Measurements from ENCODE around the gene CD37. TPM values are rescaled to one million over a fixed set of nuclear protein-coding genes. Genes with fewer than 3 reads are reported as not detected.

The CD37 gene
- total and polyA plus RNA-seq, 3 experiments from 2014 or later, result 116 to 188 (median 127) TPM

DNA sequence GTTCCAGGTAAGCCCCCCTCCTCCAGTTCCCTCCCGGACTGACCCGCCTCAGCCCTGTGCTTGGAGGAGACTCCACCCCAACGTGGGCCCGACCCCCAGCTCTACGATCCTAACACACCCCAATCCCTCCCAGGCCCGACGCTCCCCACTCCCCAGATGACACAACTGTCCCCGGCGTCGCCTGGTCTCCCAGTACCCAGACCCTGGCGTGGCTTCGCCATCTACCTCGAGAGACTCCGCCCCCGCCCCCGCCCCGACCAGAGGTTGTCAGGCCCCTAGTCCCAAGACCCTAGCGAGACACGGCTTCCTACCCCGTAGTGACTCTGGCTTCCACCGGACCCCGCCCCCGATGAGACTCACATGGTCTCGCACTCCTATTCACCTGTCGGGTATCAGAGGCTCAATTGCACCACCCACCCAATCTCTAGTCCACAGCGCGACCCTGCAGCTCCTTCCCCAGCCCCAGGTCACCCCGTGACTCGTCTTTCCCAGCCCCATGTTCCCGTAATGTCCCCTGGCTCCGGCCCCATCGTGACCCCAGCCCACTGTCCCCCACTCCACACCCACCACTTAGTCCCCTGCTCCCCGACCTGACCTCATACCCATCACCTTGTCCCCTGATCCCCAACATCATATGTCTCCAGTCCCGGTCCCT lies 2.9 kb downstream of the CD37 start:
- ChIA-PET POLR2A (no interaction called here), CTCF (no interaction called here)
- peaks cover 4 to 50% (median 13%) of the 10 kb centered on the region in 3 donors for H3K36me3 Mint-ChIP-seq

DNA sequence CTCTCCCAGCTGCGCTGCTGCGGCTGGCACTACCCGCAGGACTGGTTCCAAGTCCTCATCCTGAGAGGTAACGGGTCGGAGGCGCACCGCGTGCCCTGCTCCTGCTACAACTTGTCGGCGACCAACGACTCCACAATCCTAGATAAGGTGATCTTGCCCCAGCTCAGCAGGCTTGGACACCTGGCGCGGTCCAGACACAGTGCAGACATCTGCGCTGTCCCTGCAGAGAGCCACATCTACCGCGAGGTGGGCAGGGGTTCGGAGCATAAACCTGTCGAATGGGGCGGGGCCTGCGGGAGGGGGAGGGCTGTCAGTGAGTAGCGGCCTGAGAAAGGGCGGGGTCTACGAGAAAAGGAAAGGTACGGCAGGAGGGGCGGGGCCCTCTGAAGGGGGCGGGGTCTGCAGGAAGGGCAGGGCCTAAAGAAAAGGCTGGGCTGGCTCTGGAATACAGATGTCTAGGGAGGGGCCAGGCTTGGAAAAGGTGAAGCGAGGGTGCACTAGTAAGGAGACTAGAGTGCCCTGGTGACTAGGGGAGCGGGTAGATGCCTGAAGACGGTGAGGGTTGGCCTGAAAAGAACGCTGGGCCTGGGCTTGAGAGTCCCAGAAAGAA lies 3.6 kb downstream of the CD37 start:
- POLR2A ChIA-PET, result no interaction called here
- Mint-ChIP-seq H3K27me3 (peaks cover 0 to 3% of the 10 kb centered on the region in 2 donors), H3K4me1 (peaks cover 43 to 64% (median 60%) of the 10 kb centered on the region in 3 donors), H3K27ac (peak overlapping the region in 7 of 8 donors; percentile 11 to 84 (median 23)), H3K4me3 (peak overlapping the region in 1 of 7 donors; percentile 62), H3K9me3 (no peaks in the 10 kb centered on the region), H3K36me3 (peaks cover 4 to 50% (median 13%) of the 10 kb centered on the region in 3 donors)
- Histone ChIP-seq H3K9me3 (ENCODE audit: low read length) (no peaks in the 10 kb centered on the region), H3K36me3 (ENCODE audit: insufficient read depth, low read length) (peaks cover 14% of the 10 kb centered on the region), H3K4me1 (ENCODE audit: insufficient read depth, low read length) (peaks cover 33% of the 10 kb centered on the region), H3K4me3 (ENCODE audit: low read length) (no peak overlapping the region), H3K27me3 (ENCODE audit: insufficient read depth, low read length, poor library complexity, severe bottlenecking) (no peaks in the 10 kb centered on the region), H3K27ac (ENCODE audit: low read depth, low read length) (no peak overlapping the region)
- CTCF ChIA-PET, result no interaction called here
- no peak for DNase-seq

More for the DNA sequence above, 2.9 kb downstream of the CD37 start:
- H3K27me3 ChIP-seq (ENCODE audit: insufficient read depth, low read length, poor library complexity, severe bottlenecking), result no peaks in the 10 kb centered on the region
- Mint-ChIP-seq H3K27ac (peak overlapping the region in 7 of 8 donors; percentile 12 to 92 (median 58)), H3K4me1 (peaks cover 50 to 70% (median 66%) of the 10 kb centered on the region in 3 donors), H3K9me3 (no peaks in the 10 kb centered on the region), H3K27me3 (peaks cover 0 to 3% of the 10 kb centered on the region in 2 donors), H3K4me3 (peak overlapping the region in 3 of 7 donors; percentile 20 to 65 (median 26))
- DNase-seq, result no peak
- H3K27ac ChIP-seq (ENCODE audit: low read depth, low read length), result no peak overlapping the region
- peaks cover 14% of the 10 kb centered on the region for H3K36me3 ChIP-seq (ENCODE audit: insufficient read depth, low read length)
- H3K4me3 ChIP-seq (ENCODE audit: low read length), result no peak overlapping the region
- peaks cover 39% of the 10 kb centered on the region for H3K4me1 ChIP-seq (ENCODE audit: insufficient read depth, low read length)
- no peaks in the 10 kb centered on the region for H3K9me3 ChIP-seq (ENCODE audit: low read length)

DNA sequence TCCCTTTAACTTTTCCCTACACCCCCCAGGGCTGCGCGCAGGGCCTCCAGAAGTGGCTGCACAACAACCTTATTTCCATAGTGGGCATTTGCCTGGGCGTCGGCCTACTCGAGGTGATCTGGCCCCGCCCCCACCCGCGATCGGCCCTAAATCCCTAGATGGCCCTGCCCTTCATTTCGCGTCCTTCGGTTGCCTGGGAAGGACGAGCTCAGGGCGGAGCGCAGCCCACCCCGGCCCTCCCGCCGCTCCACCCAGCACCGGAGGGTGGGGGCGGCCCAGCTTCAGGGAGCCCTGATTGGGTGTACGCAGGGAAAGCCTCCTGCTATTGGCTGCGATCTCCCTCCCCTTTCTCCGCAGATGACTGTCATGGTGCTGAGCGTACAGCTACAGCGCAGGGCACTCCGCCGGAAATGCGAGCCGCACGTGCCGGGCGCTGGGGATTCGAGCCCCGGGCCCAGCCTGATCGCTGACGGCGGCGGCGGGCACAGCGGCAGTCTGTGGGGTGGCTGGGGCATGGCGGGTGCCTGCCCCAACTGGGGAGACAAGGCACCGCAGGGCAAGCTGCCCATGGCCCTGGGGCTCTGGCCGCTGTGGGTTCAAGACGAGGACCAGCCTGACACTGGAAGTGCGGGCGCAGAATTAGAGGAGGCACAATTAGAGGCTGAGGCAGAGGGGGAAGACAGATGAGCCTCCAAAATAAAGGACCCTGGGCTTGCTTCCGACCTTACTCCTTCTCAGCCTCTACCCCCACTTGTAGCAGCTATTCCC lies 4.3 kb downstream of the CD37 start:
- Mint-ChIP-seq H3K27me3 (peaks cover 0 to 3% of the 10 kb centered on the region in 2 donors), H3K4me1 (peaks cover 39 to 57% (median 54%) of the 10 kb centered on the region in 3 donors), H3K4me3 (peak overlapping the region in 1 of 7 donors; percentile 62), H3K9me3 (no peaks in the 10 kb centered on the region), H3K36me3 (peaks cover 4 to 50% (median 13%) of the 10 kb centered on the region in 3 donors), H3K27ac (peak overlapping the region in 4 of 8 donors; percentile 17 to 57 (median 34))
- Histone ChIP-seq H3K4me1 (ENCODE audit: insufficient read depth, low read length) (peaks cover 26% of the 10 kb centered on the region), H3K27me3 (ENCODE audit: insufficient read depth, low read length, poor library complexity, severe bottlenecking) (no peaks in the 10 kb centered on the region), H3K4me3 (ENCODE audit: low read length) (no peak overlapping the region), H3K9me3 (ENCODE audit: low read length) (no peaks in the 10 kb centered on the region), H3K27ac (ENCODE audit: low read depth, low read length) (no peak overlapping the region), H3K36me3 (ENCODE audit: insufficient read depth, low read length) (peaks cover 14% of the 10 kb centered on the region)
- ChIA-PET POLR2A (no interaction called here), CTCF (interaction anchor here (1.2 kb wide), 1 partner anchor 12 kb away, joined by 4 read pairs; no protein-coding TSS in a partner anchor)
- DNase-seq, result no peak

DNA sequence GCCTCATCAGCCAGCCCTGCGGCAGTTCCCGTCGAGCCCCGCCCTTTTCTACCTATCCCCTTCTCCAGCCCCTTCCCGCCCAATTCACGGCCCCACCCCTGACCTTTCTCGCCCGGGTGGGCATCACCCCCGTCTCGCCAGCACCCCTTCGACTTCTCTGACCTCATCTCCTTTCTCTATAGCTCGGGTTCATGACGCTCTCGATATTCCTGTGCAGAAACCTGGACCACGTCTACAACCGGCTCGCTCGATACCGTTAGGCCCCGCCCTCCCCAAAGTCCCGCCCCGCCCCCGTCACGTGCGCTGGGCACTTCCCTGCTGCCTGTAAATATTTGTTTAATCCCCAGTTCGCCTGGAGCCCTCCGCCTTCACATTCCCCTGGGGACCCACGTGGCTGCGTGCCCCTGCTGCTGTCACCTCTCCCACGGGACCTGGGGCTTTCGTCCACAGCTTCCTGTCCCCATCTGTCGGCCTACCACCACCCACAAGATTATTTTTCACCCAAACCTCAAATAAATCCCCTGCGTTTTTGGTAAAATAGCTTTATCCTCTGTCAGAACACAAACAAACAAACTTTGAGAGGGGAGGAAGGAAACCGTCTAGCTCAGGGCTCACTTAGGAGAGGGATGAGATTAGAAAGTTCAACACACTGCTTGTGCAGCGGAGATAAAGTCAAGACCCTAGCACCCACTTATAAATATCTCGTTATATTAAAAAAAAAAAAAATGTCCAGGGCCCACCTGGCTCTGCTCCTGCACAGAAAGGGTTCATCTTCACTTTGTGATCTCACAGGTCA lies 5.1 kb downstream of the CD37 start:
- H3K4me1 Mint-ChIP-seq, result peaks cover 41 to 55% (median 55%) of the 10 kb centered on the region in 3 donors
- Histone ChIP-seq H3K27ac (ENCODE audit: low read depth, low read length) (no peak overlapping the region), H3K4me1 (ENCODE audit: insufficient read depth, low read length) (peaks cover 20% of the 10 kb centered on the region), H3K36me3 (ENCODE audit: insufficient read depth, low read length) (peaks cover 14% of the 10 kb centered on the region), H3K4me3 (ENCODE audit: low read length) (no peak overlapping the region), H3K9me3 (ENCODE audit: low read length) (no peaks in the 10 kb centered on the region), H3K27me3 (ENCODE audit: insufficient read depth, low read length, poor library complexity, severe bottlenecking) (no peaks in the 10 kb centered on the region)
- DNase-seq, result peak in 1 of 5 donors; percentile 38
- POLR2A ChIA-PET, result interaction anchor here (0.6 kb wide), 1 partner anchor 147 kb away, joined by 3 read pairs; the partner anchor contains the start of gene RPL13A
- H3K27ac Mint-ChIP-seq, result peak overlapping the region; percentile 42 to 84 (median 74)
- H3K36me3 Mint-ChIP-seq, result peaks cover 4 to 49% (median 18%) of the 10 kb centered on the region in 3 donors
- H3K4me3 Mint-ChIP-seq, result peak overlapping the region in 3 of 7 donors; percentile 10 to 49 (median 45)
- CTCF ChIA-PET, result interaction anchor here (1.1 to 1.2 kb wide), 2 partner anchors 13 to 39 kb away, joined by 4 read pairs; no protein-coding TSS in a partner anchor
- H3K27me3 Mint-ChIP-seq, result no peaks in the 10 kb centered on the region
- H3K9me3 Mint-ChIP-seq, result no peaks in the 10 kb centered on the region

DNA sequence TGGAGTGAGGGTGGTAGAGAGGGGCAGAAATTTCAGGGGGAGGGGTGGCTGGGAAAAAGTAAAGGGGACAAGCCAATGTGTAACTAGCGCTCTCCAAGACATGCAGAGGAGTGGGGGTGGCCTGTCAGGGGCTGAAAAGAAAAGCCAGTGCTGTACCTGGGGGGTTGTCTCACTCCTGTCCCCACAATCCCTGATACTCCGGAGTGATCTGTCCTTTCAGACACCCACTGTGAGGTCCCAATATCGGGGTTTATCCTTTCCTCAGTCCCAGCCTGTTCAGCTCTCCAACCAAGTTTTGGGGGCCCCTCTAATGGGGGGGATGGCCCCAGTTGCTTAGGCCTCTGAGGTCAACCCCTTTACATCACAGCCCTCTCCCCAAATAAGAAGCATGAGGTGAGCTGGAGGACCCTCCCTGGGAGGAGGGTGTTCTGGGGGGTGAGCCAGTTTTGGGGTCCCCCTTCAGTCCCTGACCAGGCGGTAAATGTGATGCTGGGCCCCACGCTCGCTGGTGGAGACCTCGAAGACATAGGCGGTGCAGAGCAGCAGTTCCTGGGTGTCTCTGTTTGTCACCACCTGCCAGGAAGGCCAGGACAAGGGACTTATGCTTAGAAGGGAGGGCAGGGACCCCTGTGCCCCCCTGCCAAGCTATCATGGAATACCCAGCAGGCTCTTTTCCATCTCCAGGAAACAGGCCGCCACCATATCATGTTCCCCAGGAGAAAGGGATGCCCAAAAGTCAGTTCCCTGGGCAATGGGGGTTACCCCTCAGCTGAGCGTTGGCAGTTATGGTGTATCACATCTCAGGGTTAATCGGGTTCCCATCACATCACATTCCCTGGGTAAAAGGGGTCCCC lies 5.9 kb downstream of the CD37 start:
- Mint-ChIP-seq H3K4me3 (peak overlapping the region in 1 of 7 donors; percentile 75), H3K27me3 (no peaks in the 10 kb centered on the region), H3K27ac (peak overlapping the region in 4 of 8 donors; percentile 12 to 83 (median 38)), H3K9me3 (no peaks in the 10 kb centered on the region), H3K36me3 (peaks cover 4 to 42% (median 18%) of the 10 kb centered on the region in 3 donors), H3K4me1 (peaks cover 34 to 48% (median 47%) of the 10 kb centered on the region in 3 donors)
- ChIA-PET CTCF (interaction anchor here (1.1 kb wide), 1 partner anchor 40 kb away, joined by 4 read pairs; no protein-coding TSS in a partner anchor), POLR2A (interaction anchor here (0.6 kb wide), 1 partner anchor 146 kb away, joined by 3 read pairs; the partner anchor contains the start of gene RPL13A)
- H3K4me3 ChIP-seq (ENCODE audit: low read length), result no peak overlapping the region
- H3K4me1 ChIP-seq (ENCODE audit: insufficient read depth, low read length), result peaks cover 16% of the 10 kb centered on the region
- no peak for DNase-seq
- H3K9me3 ChIP-seq (ENCODE audit: low read length), result no peaks in the 10 kb centered on the region
- H3K27ac ChIP-seq (ENCODE audit: low read depth, low read length), result no peak overlapping the region
- H3K27me3 ChIP-seq (ENCODE audit: insufficient read depth, low read length, poor library complexity, severe bottlenecking), result no peaks in the 10 kb centered on the region
- H3K36me3 ChIP-seq (ENCODE audit: insufficient read depth, low read length), result peaks cover 14% of the 10 kb centered on the region

DNA sequence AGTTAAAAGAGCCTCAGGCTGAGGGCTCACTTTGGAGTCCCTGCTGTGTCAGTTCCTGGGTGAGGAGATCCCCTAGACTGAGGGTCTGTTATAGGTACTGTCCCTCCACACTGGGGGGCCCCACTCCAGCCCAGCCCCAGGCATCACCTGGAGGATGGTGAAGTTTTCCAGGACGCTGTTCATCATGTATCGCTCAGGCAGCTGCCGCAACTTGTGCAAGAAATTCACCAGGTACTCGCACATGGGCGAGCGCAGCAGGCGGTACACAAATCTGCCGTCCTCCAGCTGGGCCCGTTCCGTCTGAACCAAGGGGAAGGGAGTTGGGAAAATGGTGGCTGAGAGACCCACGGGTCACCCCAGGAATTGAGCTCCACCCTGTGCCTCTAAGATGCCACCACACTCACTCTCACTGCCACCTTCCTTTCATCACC lies 7.1 kb downstream of the CD37 start:
- H3K4me1 ChIP-seq (ENCODE audit: insufficient read depth, low read length), result peaks cover 4% of the 10 kb centered on the region

More for the DNA sequence above, 7.1 kb downstream of the CD37 start:
- Histone ChIP-seq H3K36me3 (ENCODE audit: insufficient read depth, low read length) (peaks cover 10% of the 10 kb centered on the region), H3K27me3 (ENCODE audit: insufficient read depth, low read length, poor library complexity, severe bottlenecking) (no peaks in the 10 kb centered on the region), H3K27ac (ENCODE audit: low read depth, low read length) (no peak overlapping the region), H3K4me3 (ENCODE audit: low read length) (no peak overlapping the region), H3K9me3 (ENCODE audit: low read length) (no peaks in the 10 kb centered on the region)
- Mint-ChIP-seq H3K27me3 (no peaks in the 10 kb centered on the region), H3K9me3 (no peaks in the 10 kb centered on the region), H3K4me1 (peaks cover 26 to 36% (median 35%) of the 10 kb centered on the region in 3 donors), H3K27ac (peak overlapping the region in 4 of 8 donors; percentile 2 to 68 (median 30)), H3K4me3 (no peak overlapping the region), H3K36me3 (peaks cover 4 to 37% (median 17%) of the 10 kb centered on the region in 3 donors)
- ChIA-PET CTCF (no interaction called here), POLR2A (no interaction called here)
- DNase-seq, result no peak
